HEK293T (cell line): ENCODE measurements around the gene R3HDM1.

Source experiments
- CTCF ChIA-PET: fragments of 350-600 bp; formaldehyde crosslinking; extraction: SDS; loops from one replicate; lab custom pipeline; 2021; ENCODE audit warnings: antibody characterized with exemption, inconsistent platforms; lab: Yijun Ruan, JAX
- POLR2A ChIA-PET: fragments of 350-600 bp; formaldehyde crosslinking; extraction: SDS; loops from one replicate; lab custom pipeline; 2020; ENCODE audit warnings: antibody characterized with exemption, inconsistent platforms; lab: Yijun Ruan, JAX
- DNase-seq: peaks from one replicate; pipeline ENCODE4 v3.0.0; 2012; ENCODE audit warnings: mixed read lengths; ENCODE audit errors: extremely low spot score
- ARNT ChIP-seq: fragments of 450-650 bp; IDR thresholded peaks from 2 replicates; pipeline ENCODE4 v1.6.1; 2017; ENCODE audit warnings: mild to moderate bottlenecking
- BHLHE40 ChIP-seq: fragments of 450-650 bp; IDR thresholded peaks from 2 replicates; pipeline ENCODE4 v1.6.1; 2016; ENCODE audit warnings: mild to moderate bottlenecking, moderate library complexity, borderline replicate concordance
- CTBP1 ChIP-seq: fragments of 450-650 bp; IDR thresholded peaks from 2 replicates; pipeline ENCODE4 v1.6.1; 2016; ENCODE audit warnings: borderline replicate concordance
- ELF4 ChIP-seq: fragments of 450-650 bp; IDR thresholded peaks from 2 replicates; pipeline ENCODE4 v1.6.1; 2017; ENCODE audit warnings: antibody characterized with exemption
- FOXA1 ChIP-seq: fragments of 450-650 bp; IDR thresholded peaks from 2 replicates; pipeline ENCODE4 v1.6.1; 2016; ENCODE audit warnings: mild to moderate bottlenecking
- FOXK2 ChIP-seq: fragments of 450-650 bp; IDR thresholded peaks from 2 replicates; pipeline ENCODE4 v1.6.1; 2016; ENCODE audit warnings: mild to moderate bottlenecking
- FOXM1 ChIP-seq: fragments of 450-650 bp; IDR thresholded peaks from 2 replicates; pipeline ENCODE4 v1.6.1; 2017; ENCODE audit warnings: mild to moderate bottlenecking, borderline replicate concordance
- HDGF ChIP-seq: fragments of 450-650 bp; IDR thresholded peaks from 2 replicates; pipeline ENCODE4 v1.6.1; 2017; ENCODE audit warnings: antibody characterized with exemption, borderline replicate concordance
- L3MBTL2 ChIP-seq: fragments of 450-650 bp; conservative IDR thresholded peaks from 2 replicates; pipeline ENCODE4 v1.6.1; 2016; ENCODE audit warnings: mild to moderate bottlenecking
- LEF1 ChIP-seq: fragments of 450-650 bp; IDR thresholded peaks from 2 replicates; pipeline ENCODE4 v1.6.1; 2017; ENCODE audit warnings: mild to moderate bottlenecking, borderline replicate concordance
- NFRKB ChIP-seq: fragments of 450-650 bp; IDR thresholded peaks from 2 replicates; pipeline ENCODE4 v1.6.1; 2016; ENCODE audit warnings: mild to moderate bottlenecking, moderate library complexity
- PKNOX1 ChIP-seq: fragments of 450-650 bp; IDR thresholded peaks from 2 replicates; pipeline ENCODE4 v1.6.1; 2016
- SP1 ChIP-seq: fragments of 450-650 bp; IDR thresholded peaks from 2 replicates; pipeline ENCODE4 v1.6.1; 2017
- SUZ12 ChIP-seq: fragments of 450-650 bp; IDR thresholded peaks from 2 replicates; pipeline ENCODE4 v1.6.1; 2016; ENCODE audit warnings: mild to moderate bottlenecking
- TARDBP ChIP-seq: fragments of 450-650 bp; IDR thresholded peaks from 2 replicates; pipeline ENCODE4 v1.6.1; 2016
- ZNF384 ChIP-seq: fragments of 450-650 bp; IDR thresholded peaks from 2 replicates; pipeline ENCODE4 v1.6.1; 2016

R3HDM1 gene

GRCh38 chr2:135586148-135586547 is 54.9 kb downstream of the R3HDM1 start:
- ChIA-PET CTCF (interaction anchor here (0.6 kb wide), 1 partner anchor 396 kb away, joined by 3 read pairs; no protein-coding TSS in a partner anchor), POLR2A (no interaction called here)
- no peak for DNase-seq
- TF ChIP-seq BHLHE40: no peak
- no peak for TF ChIP-seq ARNT
- TF ChIP-seq PKNOX1: no peak
- TF ChIP-seq SUZ12: no peak
- no peak for TF ChIP-seq L3MBTL2
- TF ChIP-seq FOXM1: no peak
- no peak for TF ChIP-seq NFRKB
- TF ChIP-seq SP1: no peak
- no peak for TF ChIP-seq CTBP1
- no peak for TF ChIP-seq FOXA1
- TF ChIP-seq HDGF: no peak
- TF ChIP-seq LEF1: no peak
- TF ChIP-seq TARDBP: no peak
- no peak for TF ChIP-seq FOXK2
- TF ChIP-seq ZNF384: no peak

- ChIA-PET CTCF (no interaction called here), POLR2A (no interaction called here)
- TF ChIP-seq SUZ12 (no peak), PKNOX1 (no peak), FOXK2 (no peak), SP1 (no peak), ELF4 (no peak), FOXM1 (no peak), ARNT (no peak), BHLHE40 (no peak), TARDBP (no peak), CTBP1 (no peak), NFRKB (no peak), L3MBTL2 (no peak)
- DNase-seq: no peak
Measured at GRCh38 chr2:135587958-135588357, 56.7 kb downstream of the R3HDM1 start.

- DNase-seq: no peak
- no peak for TF ChIP-seq L3MBTL2
- no peak for TF ChIP-seq SUZ12
- no peak for TF ChIP-seq ZNF384
- TF ChIP-seq FOXA1: no peak
- no peak for TF ChIP-seq ELF4
- no peak for TF ChIP-seq PKNOX1
- CTCF ChIA-PET: interaction anchor here (0.6 kb wide), 1 partner anchor 34 kb away, joined by 3 read pairs; no protein-coding TSS in a partner anchor
- POLR2A ChIA-PET: interaction anchor here (0.6 kb wide), 1 partner anchor 10 kb away, joined by 3 read pairs; no protein-coding TSS in a partner anchor
Measured at GRCh38 chr2:135590619-135591260, 59.5 kb downstream of the R3HDM1 start.

DNA sequence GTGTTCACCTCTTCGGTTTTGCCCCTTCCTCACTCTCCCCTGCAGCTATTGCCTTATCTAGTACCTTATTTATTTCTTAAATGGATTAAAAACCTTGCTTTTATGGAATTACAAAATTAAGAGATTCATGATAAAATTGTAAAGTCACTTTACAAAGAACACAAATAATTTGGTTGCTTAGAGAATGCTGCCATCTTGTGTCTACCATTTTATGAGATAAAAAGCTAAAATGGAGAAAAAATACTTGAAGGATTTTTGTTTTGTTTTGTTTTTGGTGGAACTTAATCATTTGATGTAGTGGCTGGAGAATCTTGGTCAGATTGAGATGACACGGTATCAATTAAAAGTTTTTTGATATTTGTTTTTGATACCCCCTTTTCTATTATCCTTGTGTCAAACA is 69.6 kb downstream of the R3HDM1 start:
- ChIA-PET CTCF (no interaction called here), POLR2A (interaction anchor here (0.6 kb wide), 1 partner anchor 10 kb away, joined by 3 read pairs; no protein-coding TSS in a partner anchor)
- DNase-seq: no peak
- TF ChIP-seq FOXM1 (no peak), ELF4 (no peak), FOXA1 (no peak), ARNT (no peak), FOXK2 (no peak), SP1 (no peak), L3MBTL2 (no peak), CTBP1 (no peak), ZNF384 (no peak), SUZ12 (no peak), TARDBP (no peak), LEF1 (no peak), BHLHE40 (no peak), HDGF (no peak), PKNOX1 (no peak), NFRKB (no peak)

GRCh38 chr2:135603543-135603942 is 72.3 kb downstream of the R3HDM1 start:
- TF ChIP-seq FOXA1: no peak
- TF ChIP-seq NFRKB: no peak
- no peak for TF ChIP-seq ZNF384
- TF ChIP-seq ARNT: no peak
- no peak for TF ChIP-seq FOXK2
- no peak for TF ChIP-seq HDGF
- TF ChIP-seq PKNOX1: no peak
- no peak for TF ChIP-seq FOXM1
- TF ChIP-seq BHLHE40: no peak
- no peak for TF ChIP-seq TARDBP
- TF ChIP-seq LEF1: no peak
- TF ChIP-seq CTBP1: no peak
- TF ChIP-seq ELF4: no peak
- CTCF ChIA-PET: interaction anchor here (0.6 kb wide), 1 partner anchor 266 kb away, joined by 3 read pairs; no protein-coding TSS in a partner anchor
- no peak for DNase-seq
- POLR2A ChIA-PET: no interaction called here
